NB4 (cell line): ENCODE measurements around the gene OBP2B.

ENCODE experiments used
- DNase-seq: peaks from one replicate; pipeline ENCODE4 v3.0.0; 2010; ENCODE audit warnings: low read depth
- H3K4me3 ChIP-seq: one replicate; pipeline ENCODE4 v1.5.1; 2011; ENCODE audit warnings: mild to moderate bottlenecking, low read depth, low read length, moderate library complexity
- MAX ChIP-seq: IDR thresholded peaks from 2 replicates; pipeline ENCODE4 v1.6.1; 2011; ENCODE audit warnings: low read depth, low read length
- MYC ChIP-seq: IDR thresholded peaks from 2 replicates; pipeline ENCODE4 v1.6.1; 2011; ENCODE audit warnings: low read depth, low read length
- POLR2A ChIP-seq: IDR thresholded peaks from 2 replicates; pipeline ENCODE4 v1.6.1; 2011; ENCODE audit warnings: mild to moderate bottlenecking; ENCODE audit not compliant: insufficient read length; ENCODE audit errors: extremely low read depth
- TF ChIP-seq, protein P1 (sequence below): IDR thresholded peaks from one replicate; pipeline ENCODE4 v1.5.1; 2012; ENCODE audit warnings: low read depth, low read length

The OBP2B gene

DNA sequence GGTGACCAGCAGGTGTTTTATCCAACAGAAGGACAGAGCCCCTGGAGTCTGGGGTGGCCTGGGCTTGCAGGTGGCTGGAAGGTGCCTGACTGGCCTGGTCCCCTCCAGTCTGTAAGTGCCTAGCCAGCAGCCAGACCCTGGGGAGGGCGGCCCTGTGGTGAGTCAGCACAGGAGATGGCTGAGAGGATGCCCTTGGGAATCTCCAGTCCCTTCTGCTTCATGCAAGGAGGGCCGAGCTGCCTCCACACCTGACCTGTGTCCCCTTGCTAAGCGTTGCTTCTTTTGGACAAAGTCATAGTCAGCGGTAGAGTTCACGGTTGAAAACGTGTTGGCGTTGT is 20.2 kb downstream of the OBP2B start:
- TF ChIP-seq MAX, result no peak
- TF ChIP-seq POLR2A, result no peak
- no peak for TF ChIP-seq MYC
- TF ChIP-seq, protein P1, sequence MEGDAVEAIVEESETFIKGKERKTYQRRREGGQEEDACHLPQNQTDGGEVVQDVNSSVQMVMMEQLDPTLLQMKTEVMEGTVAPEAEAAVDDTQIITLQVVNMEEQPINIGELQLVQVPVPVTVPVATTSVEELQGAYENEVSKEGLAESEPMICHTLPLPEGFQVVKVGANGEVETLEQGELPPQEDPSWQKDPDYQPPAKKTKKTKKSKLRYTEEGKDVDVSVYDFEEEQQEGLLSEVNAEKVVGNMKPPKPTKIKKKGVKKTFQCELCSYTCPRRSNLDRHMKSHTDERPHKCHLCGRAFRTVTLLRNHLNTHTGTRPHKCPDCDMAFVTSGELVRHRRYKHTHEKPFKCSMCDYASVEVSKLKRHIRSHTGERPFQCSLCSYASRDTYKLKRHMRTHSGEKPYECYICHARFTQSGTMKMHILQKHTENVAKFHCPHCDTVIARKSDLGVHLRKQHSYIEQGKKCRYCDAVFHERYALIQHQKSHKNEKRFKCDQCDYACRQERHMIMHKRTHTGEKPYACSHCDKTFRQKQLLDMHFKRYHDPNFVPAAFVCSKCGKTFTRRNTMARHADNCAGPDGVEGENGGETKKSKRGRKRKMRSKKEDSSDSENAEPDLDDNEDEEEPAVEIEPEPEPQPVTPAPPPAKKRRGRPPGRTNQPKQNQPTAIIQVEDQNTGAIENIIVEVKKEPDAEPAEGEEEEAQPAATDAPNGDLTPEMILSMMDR, result no peak
- peak; percentile 42 for DNase-seq
- no peak overlapping the region for H3K4me3 ChIP-seq

- peak; percentile 52 for DNase-seq
- TF ChIP-seq, protein P1, result peak; percentile 45
- no peak for TF ChIP-seq MYC
- H3K4me3 ChIP-seq, result no peak overlapping the region
Observed at GRCh38 chr9:133188006-133188842, 20.8 kb downstream of the OBP2B start.

DNA sequence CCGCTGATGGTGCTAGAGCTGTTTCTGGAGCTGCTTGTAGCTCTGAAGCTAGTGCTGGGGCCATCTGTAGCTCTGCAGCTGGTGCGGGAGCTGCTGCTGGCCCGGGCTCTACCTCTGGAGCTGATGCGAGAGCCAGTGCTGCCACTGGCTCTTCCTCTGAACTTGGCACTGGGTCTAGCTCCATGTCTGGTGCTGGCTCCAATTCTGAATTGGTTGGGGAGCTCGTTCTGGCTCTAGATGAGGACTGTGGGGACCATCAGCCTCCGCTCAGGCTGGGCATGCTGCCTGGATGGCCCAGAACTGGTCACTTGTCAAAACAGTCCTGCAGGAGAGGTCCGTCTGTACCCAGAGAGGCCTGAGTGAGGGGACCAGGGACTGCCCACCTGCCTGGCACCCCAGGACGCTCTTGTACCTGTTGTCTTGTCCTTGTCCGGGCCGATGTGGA is 21.5 kb downstream of the OBP2B start:
- no peak overlapping the region for H3K4me3 ChIP-seq
- TF ChIP-seq POLR2A (no peak), MAX (no peak), MYC (no peak)
- TF ChIP-seq, protein P1, result no peak
- no peak for DNase-seq

DNA sequence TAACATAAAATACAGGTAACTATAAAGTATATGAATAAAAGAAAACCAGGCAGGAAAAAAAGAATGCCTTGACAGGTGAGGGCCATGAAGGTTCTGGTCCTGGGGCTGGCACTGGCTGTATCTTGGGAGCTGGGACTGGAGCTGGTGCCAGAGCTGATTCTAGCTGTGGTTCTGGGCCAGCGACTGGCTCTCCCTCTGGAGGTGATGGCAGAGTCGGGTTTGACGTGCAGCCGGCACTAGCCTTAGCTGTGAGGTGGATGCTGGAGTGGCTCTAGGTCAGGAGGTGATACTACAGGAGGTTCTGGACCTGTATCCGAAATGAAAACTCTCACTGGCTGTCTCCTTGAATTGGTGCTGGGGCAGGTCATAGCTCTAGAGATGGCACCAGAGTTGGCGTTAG is 22.3 kb downstream of the OBP2B start:
- DNase-seq, result no peak
- H3K4me3 ChIP-seq, result no peak overlapping the region
- TF ChIP-seq MYC, result no peak

GRCh38 chr9:133184971-133185370 is 24.1 kb downstream of the OBP2B start:
- no peak overlapping the region for H3K4me3 ChIP-seq
- TF ChIP-seq, protein P1, result peak; percentile 58
- TF ChIP-seq MYC, result no peak
- peak; percentile 83 for DNase-seq

DNA sequence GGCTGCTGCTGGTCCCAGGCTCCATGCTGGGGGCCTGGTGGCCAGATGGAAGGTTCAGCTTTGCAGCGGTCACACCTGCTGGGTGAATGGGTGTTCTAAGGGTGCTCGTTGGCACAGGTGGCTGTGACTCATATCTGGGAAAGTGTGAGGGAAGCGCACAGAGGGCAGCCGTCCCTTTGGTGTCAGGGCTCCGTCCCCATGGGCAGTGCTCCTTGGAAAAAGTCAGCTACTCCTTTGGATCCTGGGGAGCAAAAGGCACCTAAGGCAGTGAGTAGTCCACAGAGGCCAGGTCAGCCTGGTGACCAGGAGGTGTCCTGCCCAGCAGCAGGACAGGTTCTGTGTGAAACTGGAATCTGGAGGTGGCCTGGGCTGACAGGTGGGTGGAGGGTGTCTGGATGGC is 26.9 kb downstream of the OBP2B start:
- TF ChIP-seq MAX (no peak), MYC (no peak), POLR2A (no peak)
- TF ChIP-seq, protein P1, result no peak
- no peak overlapping the region for H3K4me3 ChIP-seq
- DNase-seq, result no peak
